Measurements from ENCODE around the gene KIF5A.

Gene KIF5A

DNA sequence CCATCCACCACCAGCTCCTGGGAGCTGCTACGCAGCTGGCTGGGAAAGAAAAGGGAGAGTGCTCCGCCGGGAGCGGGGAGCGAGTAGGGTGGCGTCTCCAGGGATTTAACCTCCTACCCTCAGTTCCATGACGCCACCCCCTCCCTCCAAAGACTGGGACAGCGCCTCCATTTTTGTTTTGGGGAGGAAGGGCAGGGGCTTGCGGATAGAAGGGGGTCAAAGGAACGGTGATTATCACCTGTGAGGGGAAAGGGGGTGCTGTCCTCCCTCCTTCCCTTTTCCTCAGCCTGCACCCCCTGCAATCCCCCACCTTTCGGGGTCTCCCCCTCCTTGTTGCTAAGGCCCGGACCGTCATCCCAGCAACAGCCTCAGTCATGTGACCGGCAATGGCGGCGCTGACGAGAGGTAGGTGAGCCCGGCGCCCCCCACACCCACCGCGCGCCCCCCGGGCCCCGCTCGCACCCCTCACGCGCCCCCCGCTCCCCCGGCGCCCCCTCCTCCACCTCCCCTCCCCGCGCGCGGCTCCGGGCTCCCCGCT is 54.7 kb downstream of the KIF5A start, which contains the start of gene DTX3:
Gene DTX3, plus strand, starts transcription at position 371 of the 538 bp plus-strand sequence. CDS start 1,694 bp downstream, outside the sequence.
- DNase-seq (ENCODE audit: insufficient read length, low spot score) (no peak), FAIRE-seq (peak; percentile 48)

DNA sequence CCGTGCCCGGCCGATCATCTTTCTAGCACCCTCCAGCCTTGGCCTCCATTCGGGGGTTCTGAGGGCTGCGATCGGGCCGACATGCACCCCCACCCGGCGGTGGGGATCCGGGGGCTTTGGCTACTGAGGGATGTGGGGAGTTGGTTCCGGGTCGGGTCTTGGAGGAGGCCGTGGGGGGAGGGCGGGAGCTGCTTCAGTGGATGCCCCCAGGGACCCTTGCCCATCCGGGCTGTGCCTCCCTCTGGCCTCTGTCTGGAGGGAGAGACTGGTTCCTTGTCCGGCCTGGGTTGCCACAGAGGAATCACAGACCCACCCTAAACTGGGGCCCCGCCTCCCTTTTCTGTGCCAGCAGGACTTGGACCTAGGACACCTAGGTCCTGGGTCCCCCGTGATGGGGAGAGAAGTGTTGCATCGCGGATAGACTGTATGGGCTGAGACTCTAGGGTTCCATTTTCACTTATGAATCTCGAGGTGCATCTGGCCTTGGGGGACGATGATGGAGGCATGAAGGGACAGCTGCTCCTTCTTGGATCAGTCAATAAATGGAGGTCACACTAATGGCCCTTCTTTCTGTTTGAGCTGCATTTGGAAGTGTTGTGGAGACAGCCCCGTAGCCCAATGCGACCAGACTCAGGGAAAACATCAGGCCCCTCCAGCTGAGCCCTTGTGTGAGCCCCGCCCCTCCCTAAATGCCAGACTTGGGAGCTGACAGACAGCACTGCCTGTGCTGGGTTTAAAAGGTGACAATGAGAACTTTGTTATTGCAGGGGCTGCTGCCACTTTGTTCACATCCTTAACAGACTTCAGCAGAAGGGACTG is 55.4 kb downstream of the KIF5A start:
- peak; percentile 28 for FAIRE-seq
- DNase-seq (ENCODE audit: insufficient read length, low spot score), result no peak

DNA sequence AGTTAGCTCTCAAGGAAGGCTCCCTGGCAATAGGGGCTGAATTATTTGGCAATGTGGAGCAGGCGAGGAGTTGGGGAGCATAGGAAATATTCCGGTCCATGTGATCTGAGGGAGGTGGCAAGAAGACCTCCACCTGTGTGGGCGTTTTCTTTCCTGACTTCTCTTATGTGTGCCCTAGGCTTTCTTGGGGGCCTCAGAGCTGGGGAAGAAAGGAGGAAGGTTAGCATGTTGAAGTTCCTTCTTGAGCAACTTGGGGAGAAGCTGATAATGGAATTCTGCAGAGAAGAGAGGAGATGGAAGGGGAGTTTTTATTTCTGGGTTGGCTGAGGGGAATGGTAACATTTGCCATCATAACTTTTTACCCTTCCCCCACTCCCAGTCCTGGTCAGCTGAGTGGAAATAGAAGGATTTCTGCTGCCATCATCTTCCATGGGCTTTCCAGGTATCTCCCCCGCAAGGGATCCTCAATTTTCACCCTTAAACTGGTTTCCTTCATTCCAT is 56.0 kb downstream of the KIF5A start:
- FAIRE-seq, result no peak

DNA sequence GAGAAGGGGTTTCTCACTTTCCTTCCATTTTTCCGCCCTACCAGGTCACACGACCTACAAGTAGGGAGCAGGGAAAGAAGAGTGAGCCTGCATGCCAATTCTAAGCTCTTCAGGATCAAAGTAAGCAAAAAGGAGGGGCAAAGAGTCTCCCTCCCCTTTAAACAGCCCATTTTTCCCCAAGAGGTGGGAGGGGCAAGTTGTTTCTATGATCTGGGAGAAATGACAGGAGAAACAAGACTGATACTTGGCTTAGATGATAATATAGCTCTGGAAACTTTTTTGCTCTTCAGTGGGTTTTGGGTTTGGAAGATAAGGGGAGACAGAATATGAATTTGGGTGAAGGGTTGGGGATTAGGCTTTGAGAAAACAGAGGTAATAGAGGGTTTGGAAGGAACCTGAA is 56.6 kb downstream of the KIF5A start:
- DNase-seq (ENCODE audit: insufficient read length, low spot score) (no peak), FAIRE-seq (no peak)

More for the DNA sequence above, 56.0 kb downstream of the KIF5A start:
- no peak for DNase-seq (ENCODE audit: insufficient read length, low spot score)

DNA sequence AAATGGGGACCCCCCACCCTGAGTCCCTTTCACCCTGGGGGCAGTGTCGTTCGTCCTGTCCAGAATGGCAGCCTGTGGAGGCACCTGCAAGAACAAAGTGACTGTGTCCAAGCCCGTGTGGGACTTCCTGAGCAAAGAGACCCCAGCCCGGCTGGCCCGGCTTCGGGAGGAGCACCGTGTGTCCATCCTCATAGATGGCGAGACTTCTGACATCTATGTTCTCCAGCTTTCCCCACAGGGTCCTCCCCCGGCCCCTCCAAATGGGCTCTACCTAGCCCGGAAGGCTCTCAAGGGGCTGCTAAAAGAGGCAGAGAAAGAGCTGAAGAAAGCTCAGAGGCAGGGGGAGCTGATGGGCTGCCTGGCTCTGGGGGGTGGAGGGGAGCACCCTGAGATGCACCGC is 57.0 kb downstream of the KIF5A start:
- FAIRE-seq, result no peak
- DNase-seq (ENCODE audit: insufficient read length, low spot score), result no peak

DNA sequence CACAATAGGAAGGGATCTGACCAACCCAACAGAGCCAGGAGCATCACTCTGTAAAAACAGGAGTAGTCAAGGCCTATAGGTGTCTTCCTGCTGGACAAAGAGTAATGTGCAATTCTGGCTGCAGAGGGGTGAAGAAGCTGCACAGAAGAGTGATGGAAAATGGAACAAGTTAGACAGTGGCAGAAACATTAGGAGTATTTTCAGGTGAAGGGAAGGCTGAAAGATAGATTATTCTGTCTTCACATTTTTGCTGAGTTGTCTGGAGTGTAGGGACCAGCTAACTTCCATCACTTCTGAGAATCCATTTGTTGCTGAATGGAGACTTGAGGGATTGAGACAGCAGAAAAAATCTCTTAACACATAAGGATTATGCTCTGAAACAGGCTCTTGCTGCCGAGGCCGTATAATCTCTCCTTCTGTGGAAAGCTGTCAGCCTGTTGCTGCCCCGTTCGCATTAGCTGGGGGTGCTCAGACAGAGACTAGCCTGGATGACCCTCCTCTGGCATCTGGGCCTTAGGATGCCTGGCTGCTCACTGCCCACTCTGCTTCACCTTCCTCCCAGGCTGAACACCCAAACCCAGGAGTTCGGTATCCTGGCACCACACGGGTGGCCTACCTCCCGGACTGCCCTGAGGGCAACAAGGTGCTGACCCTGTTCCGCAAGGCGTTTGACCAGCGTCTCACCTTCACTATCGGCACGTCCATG is 58.3 kb downstream of the KIF5A start:
- no peak for FAIRE-seq

DNA sequence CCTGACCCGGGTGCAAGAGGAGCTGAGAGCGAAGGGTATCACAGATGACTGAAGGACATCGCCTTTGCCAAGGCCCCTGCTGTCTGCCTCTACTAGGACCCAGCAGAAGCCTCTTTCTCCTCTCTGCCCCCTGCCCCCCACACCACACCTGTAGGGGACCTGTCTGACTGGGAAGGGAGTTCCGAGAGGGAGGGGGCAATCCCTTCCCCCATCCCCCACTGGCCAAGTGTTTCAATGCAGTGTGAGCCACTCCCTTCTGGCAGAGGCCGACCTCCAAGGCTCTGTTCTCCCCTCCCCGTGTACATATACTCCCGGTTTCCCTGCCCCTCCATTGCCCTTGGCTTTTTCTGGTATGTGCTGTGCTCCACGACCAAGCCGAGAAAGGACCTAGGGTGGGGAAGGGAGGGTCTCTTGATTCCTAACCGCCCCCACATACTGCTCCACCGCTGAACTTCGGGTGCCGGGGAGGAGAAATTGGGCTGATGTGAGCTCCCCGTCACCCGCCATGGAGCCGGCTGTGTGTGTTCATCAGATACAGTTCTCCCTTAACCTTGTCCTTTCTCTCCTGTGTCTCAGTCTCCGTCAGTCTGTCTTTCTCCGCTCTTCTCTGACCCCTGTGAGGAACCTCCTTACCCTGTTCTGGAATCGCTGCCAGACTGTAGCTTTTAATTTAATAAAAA is 59.4 kb downstream of the KIF5A start:
- DNase-seq (ENCODE audit: insufficient read length, low spot score) (no peak), FAIRE-seq (no peak)

More for the DNA sequence above, 58.3 kb downstream of the KIF5A start:
- DNase-seq (ENCODE audit: insufficient read length, low spot score), result no peak

DNA sequence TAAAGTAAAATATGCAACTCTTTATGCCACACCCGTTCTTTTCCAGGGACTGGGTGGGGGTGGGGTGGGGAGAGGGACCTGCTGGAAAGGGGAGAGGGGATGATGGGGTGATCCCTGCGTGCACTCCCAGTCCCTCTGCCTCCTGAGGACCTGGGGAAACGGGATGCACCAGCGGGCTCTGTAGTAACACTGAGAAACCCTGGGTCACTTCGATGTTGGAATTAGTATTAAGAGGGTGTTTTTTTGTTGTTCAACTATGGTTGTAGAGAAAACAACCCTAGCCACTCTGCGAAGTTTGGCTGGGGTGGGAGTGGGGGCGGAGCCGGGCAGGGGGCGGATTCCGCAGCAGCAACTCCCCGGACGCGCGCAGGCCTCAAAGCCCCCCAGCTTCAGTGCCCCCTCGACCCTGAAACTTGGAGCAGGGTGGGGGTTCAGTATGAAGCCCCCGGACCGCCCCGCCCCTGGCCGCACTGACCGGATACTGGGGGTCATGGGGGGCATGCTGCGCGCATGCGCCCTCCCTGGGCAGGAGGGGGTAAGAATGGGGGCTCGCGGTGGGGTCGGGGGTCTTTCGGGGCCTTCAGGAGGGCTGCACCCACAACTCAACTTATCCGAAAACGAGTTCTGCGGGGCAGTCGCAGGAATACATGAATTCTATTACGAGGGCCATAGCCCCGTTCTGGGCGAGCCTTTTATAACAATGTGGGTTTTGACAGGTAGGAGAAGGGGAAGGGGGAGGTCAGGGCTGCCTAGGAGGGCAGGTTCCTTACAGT is 60.1 kb downstream of the KIF5A start:
- DNase-seq (ENCODE audit: insufficient read length, low spot score) (no peak), FAIRE-seq (no peak)

DNA sequence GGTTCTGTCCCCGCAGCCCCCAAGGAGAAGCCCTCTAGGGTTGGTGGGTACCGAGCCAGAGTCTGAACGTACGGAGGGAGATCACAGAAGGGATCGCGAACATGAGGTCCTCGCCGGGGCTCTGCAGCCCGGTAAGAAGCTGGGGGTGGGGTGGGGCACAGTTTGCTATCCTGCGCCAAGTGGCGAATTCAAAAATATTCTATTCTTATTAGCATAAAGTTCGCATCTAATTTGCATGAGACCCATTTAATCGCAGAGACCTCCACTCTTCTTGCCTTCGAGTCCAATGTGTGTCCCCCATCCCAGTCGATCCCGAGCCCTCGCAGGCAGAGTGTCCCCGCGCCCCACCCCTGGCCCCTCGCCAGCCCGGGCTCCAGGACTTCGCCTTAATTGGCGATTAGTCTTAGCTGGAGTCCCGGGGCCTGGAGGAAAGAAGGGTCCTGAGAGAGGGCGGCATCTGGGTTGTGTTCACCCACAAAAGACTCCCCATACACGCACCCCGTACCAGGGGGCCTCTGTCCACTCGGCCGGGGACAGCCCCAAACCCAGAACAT is 60.8 kb downstream of the KIF5A start:
- DNase-seq (ENCODE audit: insufficient read length, low spot score), result no peak
- no peak for FAIRE-seq

DNA sequence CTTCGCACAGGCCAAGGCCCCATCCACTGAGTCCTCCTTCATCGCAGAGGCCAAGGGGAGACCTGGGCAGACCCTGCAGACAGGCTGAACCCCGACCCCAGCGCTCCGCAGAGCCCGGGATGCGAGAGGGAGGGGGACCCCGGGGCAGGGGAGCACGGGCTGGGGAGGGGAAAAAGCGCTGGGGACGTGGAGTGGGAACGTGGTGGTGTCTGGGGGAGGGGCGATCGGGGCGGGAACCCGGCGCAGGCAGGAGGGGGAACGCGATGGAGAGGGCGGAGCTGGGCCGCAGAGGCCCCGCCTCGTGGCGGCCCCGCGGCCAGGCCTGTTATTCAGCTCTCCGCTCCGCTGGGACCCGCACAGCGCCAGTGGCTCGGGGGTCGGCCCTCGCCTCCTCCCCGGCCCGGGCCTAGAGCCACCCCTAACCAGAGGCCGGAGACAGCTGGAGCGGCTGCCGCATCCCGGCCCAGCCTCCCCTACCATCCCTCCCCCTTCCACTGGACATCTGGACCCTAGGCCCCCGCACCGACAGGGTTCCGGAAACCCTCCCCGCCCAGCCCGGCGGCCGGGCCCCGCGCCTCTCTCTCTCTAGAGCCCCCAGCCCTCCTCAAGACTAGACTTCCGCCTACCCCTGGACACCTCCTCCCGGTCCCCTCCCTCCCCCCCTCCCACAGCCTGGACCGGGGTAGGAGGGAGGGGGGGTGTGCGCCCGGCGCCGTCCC is 61.4 kb downstream of the KIF5A start, which contains the start of gene ARHGEF25:
Gene ARHGEF25, plus strand, starts transcription at position 328 of the 719 bp plus-strand sequence. CDS start 460 bp downstream, outside the sequence.
- FAIRE-seq (no peak), DNase-seq (ENCODE audit: insufficient read length, low spot score) (peak; percentile 73)

DNA sequence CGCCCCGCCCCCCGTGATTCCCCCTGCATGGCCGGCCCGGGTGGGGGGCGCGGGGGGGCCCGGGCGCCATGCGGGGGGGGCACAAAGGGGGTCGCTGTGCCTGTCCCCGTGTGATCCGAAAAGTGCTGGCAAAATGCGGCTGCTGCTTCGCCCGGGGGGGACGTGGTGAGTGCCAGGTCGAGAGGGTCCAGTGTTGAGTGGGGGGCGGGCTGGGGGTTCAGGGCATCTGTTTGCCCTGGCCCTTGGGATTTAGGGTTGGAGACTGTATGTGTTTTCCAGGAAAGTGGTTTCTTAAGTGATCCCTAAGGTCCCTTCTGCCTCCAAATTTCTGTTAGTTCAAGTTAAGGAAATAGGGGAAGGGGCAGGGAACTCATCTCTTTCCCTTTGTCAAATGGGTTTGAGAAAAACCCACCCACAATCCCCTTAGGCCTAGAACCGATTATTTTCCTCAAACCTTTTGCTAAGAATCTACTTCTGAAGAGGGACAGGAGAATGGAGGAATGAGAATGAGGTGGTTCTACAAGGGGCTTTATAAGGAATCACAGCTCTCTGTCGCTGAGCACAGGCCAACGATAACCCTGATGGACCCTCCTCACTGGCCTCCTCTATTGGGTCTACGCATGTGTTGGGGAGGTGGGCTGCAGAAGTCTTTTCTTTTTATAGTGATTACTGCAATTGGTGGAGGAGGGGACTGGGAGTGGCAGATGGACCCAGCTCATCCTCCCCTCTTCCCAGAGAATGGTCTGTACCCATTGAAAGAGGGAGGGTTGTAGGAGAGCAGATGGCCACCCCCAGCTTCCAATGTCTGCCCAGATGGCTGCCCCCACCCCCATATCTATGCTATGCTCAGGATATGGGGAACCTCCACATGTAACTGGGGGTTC is 62.2 kb downstream of the KIF5A start:
- DNase-seq (ENCODE audit: insufficient read length, low spot score), result no peak
- FAIRE-seq, result no peak

DNA sequence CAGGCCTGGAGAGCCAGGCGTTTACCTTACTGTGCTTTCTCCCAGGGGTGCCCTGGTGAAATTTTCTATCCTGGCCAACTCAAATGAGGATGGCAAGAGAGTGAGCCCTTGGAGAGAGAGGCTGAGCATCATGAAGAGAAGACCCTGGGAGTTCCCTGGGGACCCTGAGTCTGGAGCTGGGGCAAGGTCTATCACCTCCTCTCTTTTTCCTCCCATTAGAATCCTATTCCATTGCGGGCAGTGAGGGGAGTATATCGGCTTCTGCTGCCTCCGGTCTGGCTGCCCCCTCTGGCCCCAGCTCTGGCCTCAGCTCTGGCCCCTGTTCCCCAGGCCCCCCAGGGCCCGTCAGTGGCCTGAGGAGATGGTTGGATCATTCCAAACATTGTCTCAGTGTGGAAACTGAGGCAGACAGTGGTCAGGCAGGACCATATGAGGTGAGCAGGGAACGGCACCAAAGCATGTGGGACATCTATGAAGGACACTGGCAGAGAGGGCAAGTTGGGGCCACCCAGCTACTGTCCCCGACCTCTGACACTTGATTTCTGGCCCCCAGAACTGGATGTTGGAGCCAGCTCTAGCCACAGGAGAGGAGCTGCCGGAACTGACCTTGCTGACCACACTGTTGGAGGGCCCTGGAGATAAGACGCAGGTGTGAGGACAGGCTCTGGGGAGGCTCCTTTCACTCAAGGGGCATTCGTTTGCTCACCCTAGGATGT is 63.0 kb downstream of the KIF5A start:
- DNase-seq (ENCODE audit: insufficient read length, low spot score), result no peak
- FAIRE-seq, result no peak

DNA sequence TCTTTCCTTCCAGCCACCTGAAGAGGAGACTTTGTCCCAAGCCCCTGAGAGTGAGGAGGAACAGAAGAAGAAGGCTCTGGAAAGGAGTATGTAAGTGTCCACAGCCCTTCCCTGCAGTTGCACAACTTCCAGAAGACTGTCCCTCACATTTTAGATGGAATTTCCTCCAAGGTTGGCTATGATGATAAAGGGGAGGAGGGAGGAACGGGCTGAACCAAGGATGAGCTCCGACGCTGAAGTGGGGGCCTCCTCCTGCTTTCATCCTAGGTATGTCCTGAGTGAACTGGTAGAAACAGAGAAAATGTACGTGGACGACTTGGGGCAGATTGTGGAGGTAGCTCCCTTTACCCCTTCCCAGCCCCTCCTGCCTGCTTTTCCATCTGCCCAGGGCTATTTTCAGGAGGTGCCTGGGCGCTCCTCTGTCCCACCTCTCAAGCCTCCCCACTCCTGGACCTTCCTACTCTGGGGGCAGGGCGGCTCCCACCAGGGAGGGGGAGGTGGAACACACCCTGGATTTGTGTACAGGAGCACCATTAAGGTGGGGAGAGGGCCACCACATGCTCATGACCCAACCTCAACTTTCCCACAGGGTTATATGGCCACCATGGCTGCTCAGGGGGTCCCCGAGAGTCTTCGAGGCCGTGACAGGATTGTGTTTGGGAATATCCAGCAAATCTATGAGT is 63.7 kb downstream of the KIF5A start:
- DNase-seq (ENCODE audit: insufficient read length, low spot score) (no peak), FAIRE-seq (no peak)

DNA sequence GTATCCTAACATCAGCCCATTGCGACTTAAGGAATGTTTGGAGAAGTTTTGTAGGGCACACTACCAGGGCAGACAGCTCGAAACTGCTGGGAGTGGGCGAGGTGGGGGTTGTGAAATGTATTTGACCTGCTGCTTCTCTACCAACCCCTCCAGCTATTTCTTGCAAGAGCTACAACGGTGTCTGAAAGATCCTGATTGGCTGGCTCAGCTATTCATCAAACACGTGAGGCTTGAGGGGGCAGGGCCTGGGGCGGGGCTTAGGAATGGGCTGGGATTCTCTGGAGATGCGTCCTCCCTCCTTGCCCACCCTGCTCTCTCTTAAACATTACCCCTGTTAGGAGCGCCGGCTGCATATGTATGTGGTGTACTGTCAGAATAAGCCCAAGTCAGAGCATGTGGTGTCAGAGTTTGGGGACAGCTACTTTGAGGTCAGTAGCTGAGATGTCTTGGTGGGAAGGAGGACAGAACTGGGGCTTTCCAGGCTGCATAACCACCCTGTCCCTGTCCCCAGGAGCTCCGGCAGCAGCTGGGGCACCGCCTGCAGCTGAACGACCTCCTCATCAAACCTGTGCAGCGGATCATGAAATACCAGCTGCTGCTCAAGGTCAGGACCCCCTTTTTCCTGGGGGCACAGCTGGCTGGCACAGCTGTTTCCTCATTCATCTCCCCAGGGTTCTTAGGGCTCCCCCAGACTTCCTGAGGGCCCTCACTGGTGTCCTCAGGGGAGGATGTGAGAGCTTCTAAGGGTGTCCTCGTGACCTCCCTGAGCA is 64.5 kb downstream of the KIF5A start:
- FAIRE-seq (peak; percentile 82), DNase-seq (ENCODE audit: insufficient read length, low spot score) (peak; percentile 72)

DNA sequence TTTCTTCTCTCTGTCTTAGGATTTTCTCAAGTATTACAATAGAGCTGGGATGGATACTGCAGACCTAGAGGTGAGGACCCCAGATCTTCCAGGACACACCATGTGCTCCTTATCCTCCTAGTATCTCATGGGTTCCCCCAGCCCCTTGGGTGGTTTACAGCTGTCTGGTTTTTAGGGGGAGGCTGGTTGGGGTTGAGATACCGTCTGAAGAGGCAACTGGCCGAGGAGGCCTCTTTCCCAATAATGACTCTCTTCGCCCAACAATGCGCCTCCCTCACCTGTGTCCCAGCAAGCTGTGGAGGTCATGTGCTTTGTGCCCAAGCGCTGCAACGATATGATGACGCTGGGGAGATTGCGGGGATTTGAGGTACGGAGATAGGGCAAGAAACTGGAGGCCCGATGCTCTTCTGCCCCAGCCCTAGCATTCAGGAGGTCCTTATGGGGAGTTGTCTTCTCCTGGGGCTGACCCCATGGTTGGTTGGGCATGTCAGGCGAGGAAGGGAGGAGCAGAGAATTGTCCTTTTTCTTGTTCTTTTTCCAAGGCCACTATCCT is 65.2 kb downstream of the KIF5A start:
- DNase-seq (ENCODE audit: insufficient read length, low spot score) (no peak), FAIRE-seq (no peak)

DNA sequence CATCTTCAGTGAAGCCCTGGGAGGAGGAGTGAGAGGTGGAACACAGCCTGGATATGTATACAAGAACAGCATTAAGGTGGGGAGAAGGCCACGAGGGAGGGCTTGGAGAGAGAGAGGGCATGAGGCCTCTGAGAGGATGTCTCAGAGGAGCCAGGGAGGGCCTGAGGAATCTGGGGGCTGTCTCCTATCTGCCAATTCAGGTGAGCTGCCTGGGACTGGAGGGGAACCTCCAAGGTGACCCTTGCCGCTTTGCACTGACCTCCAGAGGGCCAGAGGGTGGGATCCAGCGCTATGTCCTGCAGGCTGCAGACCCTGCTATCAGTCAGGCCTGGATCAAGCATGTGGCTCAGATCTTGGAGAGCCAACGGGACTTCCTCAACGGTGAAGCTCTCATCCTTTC is 65.8 kb downstream of the KIF5A start:
- FAIRE-seq (no peak), DNase-seq (ENCODE audit: insufficient read length, low spot score) (no peak)
